Trophoblast cell (in vitro differentiated cells and primary cell): ENCODE results near the gene PDHB.

Source experiments
- DNase-seq, 2 donors: peaks; one replicate each; pipeline ENCODE4 v3.0.0-alpha.2; 2016
- H2AFZ ChIP-seq: 2 replicates; pipeline ENCODE4 v1.6.1; 2013; ENCODE audit warnings: low read length, moderate library complexity, mild to moderate bottlenecking; ENCODE audit not compliant: insufficient read depth, poor library complexity
- H2AK5ac ChIP-seq: 2 replicates; pipeline ENCODE4 v1.6.1; 2013; ENCODE audit warnings: mild to moderate bottlenecking, low read length
- H2BK120ac ChIP-seq: 2 replicates; pipeline ENCODE4 v1.6.1; 2013; ENCODE audit warnings: low read length, mild to moderate bottlenecking, moderate library complexity; ENCODE audit not compliant: insufficient read depth, poor library complexity
- H2BK12ac ChIP-seq: 2 replicates; pipeline ENCODE4 v1.6.1; 2013; ENCODE audit warnings: mild to moderate bottlenecking, low read length, moderate library complexity
- H2BK5ac ChIP-seq: 2 replicates; pipeline ENCODE4 v1.6.1; 2013; ENCODE audit warnings: low read length, low read depth, moderate library complexity, mild to moderate bottlenecking; ENCODE audit not compliant: poor library complexity
- H3K14ac ChIP-seq: 2 replicates; pipeline ENCODE4 v1.6.1; 2013; ENCODE audit warnings: mild to moderate bottlenecking, low read length
- H3K18ac ChIP-seq: 2 replicates; pipeline ENCODE4 v1.6.1; 2013; ENCODE audit warnings: mild to moderate bottlenecking, low read length
- H3K23ac ChIP-seq: 2 replicates; pipeline ENCODE4 v1.6.1; 2013; ENCODE audit warnings: low read length
- H3K27ac ChIP-seq: 2 replicates; pipeline ENCODE4 v1.5.1; 2013; ENCODE audit warnings: low read depth, mild to moderate bottlenecking, inconsistent platforms, low read length, moderate library complexity
- H3K27me3 ChIP-seq: 2 replicates; pipeline ENCODE4 v1.6.1; 2013; ENCODE audit warnings: inconsistent platforms, mild to moderate bottlenecking, low read length, moderate library complexity; ENCODE audit not compliant: insufficient read depth
- H3K36me3 ChIP-seq, 2 experiments: 1 replicate in 1 of 2; 2 replicates in 1 of 2; pipeline ENCODE4 v1.6.1; 2013; ENCODE audit warnings: low read length in 2 of 2, mild to moderate bottlenecking in 2 of 2, moderate library complexity in 1 of 2; ENCODE audit not compliant: insufficient read depth in 2 of 2, control insufficient read depth in 1 of 2
- H3K4ac ChIP-seq: 2 replicates; pipeline ENCODE4 v1.6.1; 2013; ENCODE audit warnings: low read depth, mild to moderate bottlenecking, low read length, moderate library complexity
- H3K4me1 ChIP-seq, 2 experiments: 1 replicate in 1 of 2; 2 replicates in 1 of 2; pipeline ENCODE4 v1.6.1; 2013; ENCODE audit warnings: low read length in 2 of 2, mild to moderate bottlenecking in 2 of 2, moderate library complexity in 1 of 2; ENCODE audit not compliant: insufficient read depth in 2 of 2, control insufficient read depth in 1 of 2
- H3K4me2 ChIP-seq: 2 replicates; pipeline ENCODE4 v1.6.1; 2013; ENCODE audit warnings: inconsistent platforms, mild to moderate bottlenecking, low read length, moderate library complexity
- H3K4me3 ChIP-seq: 2 replicates; pipeline ENCODE4 v1.5.1; 2013; ENCODE audit warnings: mild to moderate bottlenecking, low read depth, low read length, inconsistent platforms
- H3K79me1 ChIP-seq: one replicate; pipeline ENCODE4 v1.6.1; 2013; ENCODE audit warnings: low read length
- H3K79me2 ChIP-seq: 2 replicates; pipeline ENCODE4 v1.6.1; 2013; ENCODE audit warnings: low read length, mild to moderate bottlenecking; ENCODE audit not compliant: control insufficient read depth, insufficient read depth, poor library complexity
- H3K9ac ChIP-seq: 2 replicates; pipeline ENCODE4 v1.6.1; 2013; ENCODE audit warnings: mild to moderate bottlenecking, low read length
- H3K9me3 ChIP-seq: 2 replicates; pipeline ENCODE4 v1.6.1; 2013; ENCODE audit warnings: low read depth, mild to moderate bottlenecking, control low read depth, inconsistent platforms, low read length; ENCODE audit not compliant: insufficient read depth
- H4K12ac ChIP-seq: 2 replicates; pipeline ENCODE4 v1.6.1; 2013; ENCODE audit warnings: low read depth, mild to moderate bottlenecking, low read length, moderate library complexity
- H4K8ac ChIP-seq: 2 replicates; pipeline ENCODE4 v1.6.1; 2013; ENCODE audit warnings: low read depth, mild to moderate bottlenecking, low read length, moderate library complexity
- H4K91ac ChIP-seq: one replicate; pipeline ENCODE4 v1.6.1; 2013; ENCODE audit warnings: low read depth, mild to moderate bottlenecking, low read length, moderate library complexity
- WGBS: extraction: QIAGEN DNeasy Blood & Tissue Kit; methylation state at CpG from one replicate; pipeline ENCODE4 v1.1.7; 2013; ENCODE audit warnings: missing lambda C conversion rate; ENCODE audit not compliant: insufficient read length, insufficient coverage; ENCODE audit errors: extremely low coverage; 5-methylcytosine and 5-hydroxymethylcytosine counted together

Gene PDHB

DNA sequence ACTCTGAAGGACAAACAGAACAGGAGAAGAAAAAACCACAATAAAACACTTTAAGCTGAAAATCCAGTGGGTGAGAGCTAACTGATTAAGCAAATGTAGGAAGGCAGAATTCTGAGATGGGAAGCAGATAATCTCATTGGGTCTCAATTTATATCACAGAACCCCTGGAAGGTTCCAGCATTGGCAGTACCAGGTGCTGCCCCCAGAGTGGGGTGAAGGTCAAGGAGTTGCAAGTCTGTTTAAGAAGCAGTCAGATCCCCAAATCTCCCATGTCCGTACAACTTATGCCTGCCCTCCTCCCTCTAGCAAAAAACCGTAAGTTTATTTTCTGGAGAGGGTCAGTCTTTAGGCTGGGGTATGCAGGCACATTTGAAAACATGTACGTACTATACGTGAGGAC is 55.9 kb downstream of the PDHB start:
- Histone ChIP-seq H3K4me3 (no peak overlapping the region), H2AFZ (no peak overlapping the region), H3K79me1 (no peaks in the 10 kb centered on the region), H3K23ac (no peak overlapping the region), H3K18ac (no peak overlapping the region), H4K91ac (no peak overlapping the region), H3K36me3 (no peaks in the 10 kb centered on the region), H2BK120ac (no peak overlapping the region), H3K14ac (no peak overlapping the region), H3K9ac (no peak overlapping the region), H4K8ac (no peak overlapping the region), H3K9me3 (no peaks in the 10 kb centered on the region), H2AK5ac (no peak overlapping the region), H3K4me1 (no peaks in the 10 kb centered on the region), H3K4ac (no peak overlapping the region), H3K27ac (no peak overlapping the region), H2BK12ac (no peak overlapping the region), H3K79me2 (no peaks in the 10 kb centered on the region), H4K12ac (no peak overlapping the region), H3K27me3 (no peaks in the 10 kb centered on the region), H3K4me2 (no peak overlapping the region), H2BK5ac (no peak overlapping the region)
- no CpG with 5 or more reads among the region's 4 CpGs for WGBS
- DNase-seq: no peak
